Measurements from ENCODE around the gene TMEM9B.
"Not testable (repeated sequence)": the region's sequence is repeated elsewhere in the genome, so short reads cannot be mapped to it uniquely, and the experiment has no call there.

The TMEM9B gene

DNA sequence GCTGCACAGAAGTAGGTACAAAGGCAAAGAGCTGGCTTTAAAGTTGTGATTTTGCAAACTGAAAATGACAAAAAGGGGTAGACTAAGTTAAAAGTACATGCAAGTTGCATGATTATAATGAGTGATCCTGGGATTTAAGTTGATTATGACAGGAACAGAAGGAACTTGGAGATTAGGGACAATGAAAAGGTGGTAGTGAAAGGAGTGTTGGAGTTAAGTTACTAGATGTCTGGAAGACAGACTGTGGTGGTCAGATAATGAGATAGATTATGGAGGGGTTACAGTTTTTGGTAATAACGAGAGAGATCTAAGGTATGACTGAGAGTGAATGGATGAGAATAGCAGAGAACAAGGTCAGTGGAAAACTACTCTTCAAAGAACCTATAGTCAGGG, 7.7 kb upstream of the TMEM9B start:
- DNase-seq (ENCODE audit: low spot score), result no peak

DNA sequence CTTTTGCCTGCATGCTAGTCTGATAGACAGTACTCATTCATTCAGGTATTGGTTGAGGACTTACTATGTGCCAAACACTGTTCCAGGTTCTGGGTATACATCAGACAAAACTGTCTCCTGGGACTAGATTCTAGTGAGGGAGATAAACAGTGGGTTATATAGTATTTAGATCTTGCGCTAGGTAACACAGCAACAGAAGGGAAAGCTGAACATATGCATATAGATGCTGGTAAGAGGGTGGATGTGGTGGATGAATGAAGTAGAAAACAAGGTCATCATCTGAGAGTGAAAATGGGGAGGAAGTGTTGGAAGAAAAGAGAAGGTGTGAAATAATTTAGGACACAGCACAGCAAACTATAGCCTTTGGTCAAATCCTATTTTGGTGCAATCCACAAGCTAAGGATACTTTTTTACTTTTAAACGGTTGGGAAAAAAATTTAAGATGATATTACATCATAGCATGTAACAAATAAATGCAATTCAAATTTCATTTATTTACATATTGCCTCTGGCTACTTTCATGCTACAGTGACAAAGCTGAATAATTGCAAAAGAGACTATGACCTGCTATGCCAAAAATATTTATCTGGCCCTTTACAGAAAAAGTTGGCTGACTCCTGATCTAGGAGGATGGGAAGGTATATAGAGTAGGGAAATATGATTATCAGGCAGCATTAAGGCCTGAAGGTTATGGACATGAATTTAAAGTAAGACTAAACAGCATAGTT, 7.1 kb upstream of the TMEM9B start:
- no peak for DNase-seq (ENCODE audit: low spot score)

DNA sequence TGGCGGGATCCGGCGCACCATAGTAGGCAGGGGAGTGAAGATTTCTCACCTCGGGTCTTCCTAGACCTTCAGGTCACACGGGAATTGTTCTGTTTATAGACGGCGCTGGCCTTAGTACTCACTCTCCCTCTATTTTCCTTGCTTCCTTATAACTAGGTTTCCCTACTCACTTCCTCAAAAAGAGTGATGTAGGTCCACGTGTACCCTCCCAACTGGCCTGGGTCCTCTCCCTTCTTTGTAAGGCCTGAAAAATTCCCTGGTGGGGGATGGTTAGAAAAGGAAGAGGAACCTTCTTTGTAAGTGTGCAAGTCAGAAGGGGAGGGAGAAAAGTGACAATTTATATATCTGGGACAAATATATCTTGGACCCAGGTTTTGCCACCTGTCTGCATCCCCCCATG, 2.9 kb upstream of the TMEM9B start:
- no peak for DNase-seq (ENCODE audit: low spot score)

DNA sequence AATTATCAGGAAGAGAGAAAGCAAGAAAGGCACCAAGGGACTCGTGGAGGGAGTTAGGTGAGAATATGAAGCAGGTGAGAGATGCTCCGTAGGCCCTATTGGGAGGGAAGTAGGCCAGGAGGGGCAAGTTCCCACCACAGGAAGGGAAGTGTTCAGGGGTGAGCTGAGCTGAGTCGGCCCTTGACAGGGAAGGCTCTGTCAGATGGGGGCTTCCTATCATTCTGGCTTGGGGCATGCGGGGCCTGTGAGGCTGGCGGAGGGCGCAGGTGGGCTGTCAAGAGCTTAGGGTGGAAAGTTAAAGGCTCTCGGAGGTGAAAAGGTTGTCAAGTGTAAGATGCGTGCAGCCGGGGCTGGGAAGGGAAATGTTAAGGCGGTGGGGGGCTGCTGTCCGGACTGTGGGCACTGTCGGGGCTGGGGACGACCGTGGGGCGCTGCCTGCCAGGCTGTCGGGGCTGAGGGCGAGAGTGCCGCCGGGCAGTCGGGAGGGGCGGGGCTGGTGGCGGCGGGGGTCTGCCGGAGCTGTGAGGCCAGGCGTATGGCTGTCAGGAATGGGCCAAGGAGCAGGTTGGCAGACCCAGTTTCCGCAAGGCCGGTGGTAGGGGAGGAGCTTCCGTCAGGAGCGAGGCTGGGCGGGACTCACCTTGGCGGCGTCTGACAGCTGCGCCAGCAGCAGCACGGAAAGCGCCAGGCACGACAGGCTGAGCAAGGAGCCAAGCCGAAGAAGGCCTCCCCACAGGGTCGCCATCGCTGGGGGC, 496 bp downstream of the TMEM9B start:
- peak; percentile 85 for DNase-seq (ENCODE audit: low spot score)

DNA sequence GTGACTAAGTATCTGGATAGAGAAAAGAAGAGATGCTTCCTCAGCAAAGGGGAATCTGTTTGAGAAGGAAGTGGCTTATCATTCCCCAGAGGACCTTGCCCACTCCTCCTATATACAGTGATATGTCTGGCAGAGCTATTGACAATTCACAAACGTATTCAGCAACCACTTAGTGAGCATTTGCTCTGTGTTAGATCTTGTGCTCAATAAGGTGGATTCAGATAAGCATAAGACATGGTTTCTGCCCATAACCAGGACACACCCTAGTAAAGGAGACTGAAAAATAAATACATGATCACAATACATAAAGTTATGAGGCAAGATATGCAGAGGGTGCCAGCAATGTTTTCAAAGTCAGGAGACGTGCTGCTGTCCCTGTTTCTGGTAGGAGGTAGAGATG, 1.4 kb downstream of the TMEM9B start:
- DNase-seq (ENCODE audit: low spot score), result no peak

DNA sequence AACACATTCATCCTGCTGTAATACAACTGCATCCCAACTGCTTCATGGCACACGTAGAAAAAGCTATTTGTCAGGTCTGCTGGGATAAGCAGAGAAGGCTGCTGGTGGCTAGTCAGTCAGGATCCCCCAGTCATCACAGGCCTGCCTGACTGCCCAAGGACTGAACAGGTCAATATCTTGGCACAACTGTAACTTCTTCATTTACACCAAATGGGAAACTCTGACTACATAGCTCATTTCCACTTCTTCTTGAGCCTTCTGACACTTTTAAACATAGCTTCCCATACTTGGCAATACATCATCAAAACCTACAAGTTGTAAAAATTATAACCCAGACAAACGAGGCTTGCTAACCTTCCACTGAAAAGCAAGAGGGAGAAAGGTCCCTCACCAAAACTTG, 2.8 kb downstream of the TMEM9B start:
- DNase-seq (ENCODE audit: low spot score), result no peak

DNA sequence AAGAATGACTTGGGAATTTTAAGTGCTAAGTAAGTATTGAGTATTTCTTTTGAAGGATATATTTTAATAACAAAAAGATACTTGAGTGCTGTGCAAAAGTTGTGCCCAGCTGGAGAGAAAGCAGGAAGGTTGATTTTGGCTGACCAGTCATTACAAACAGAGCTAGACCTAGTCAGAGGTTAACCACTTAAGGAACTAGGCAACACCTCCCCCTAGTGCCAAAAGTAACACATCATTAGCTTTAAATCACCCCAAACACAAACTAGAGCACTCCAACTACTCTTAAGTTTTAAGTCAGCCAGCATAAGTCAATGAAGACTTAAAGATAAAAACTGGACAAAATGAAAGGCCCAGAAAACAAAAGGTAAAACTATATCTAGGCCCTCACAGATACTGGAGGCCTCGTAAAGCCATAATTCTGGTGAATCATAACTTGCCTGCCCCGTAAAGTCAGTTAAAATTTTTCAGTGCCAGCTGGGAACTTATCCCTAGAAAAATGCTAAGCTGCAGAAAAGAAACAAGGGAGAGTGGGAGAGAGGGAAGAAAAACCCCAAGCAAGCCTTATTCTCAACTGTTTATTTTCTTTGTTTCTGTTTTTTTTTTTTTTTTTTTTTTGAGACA, 4.6 kb downstream of the TMEM9B start:
- peak; percentile 80 for DNase-seq (ENCODE audit: low spot score)

DNA sequence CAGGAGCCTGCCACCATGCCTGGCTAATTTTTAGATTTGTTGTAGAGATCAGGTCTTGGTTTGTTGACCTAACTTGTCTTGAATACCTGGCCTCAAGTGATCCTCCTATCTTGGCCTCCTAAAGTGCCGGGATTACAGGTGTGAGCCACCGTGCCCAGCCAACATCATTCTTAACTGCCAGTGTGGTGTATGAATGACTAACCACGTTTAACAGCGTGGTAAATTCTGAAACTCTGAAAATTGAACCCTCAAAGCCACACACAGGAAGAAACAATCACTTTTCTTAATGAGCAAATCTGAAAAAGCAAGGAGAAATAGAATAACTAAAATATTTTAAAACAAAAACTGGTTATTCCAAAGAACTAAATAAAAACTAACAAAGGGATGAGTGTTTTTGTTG, 7.4 kb downstream of the TMEM9B start:
- no peak for DNase-seq (ENCODE audit: low spot score)

DNA sequence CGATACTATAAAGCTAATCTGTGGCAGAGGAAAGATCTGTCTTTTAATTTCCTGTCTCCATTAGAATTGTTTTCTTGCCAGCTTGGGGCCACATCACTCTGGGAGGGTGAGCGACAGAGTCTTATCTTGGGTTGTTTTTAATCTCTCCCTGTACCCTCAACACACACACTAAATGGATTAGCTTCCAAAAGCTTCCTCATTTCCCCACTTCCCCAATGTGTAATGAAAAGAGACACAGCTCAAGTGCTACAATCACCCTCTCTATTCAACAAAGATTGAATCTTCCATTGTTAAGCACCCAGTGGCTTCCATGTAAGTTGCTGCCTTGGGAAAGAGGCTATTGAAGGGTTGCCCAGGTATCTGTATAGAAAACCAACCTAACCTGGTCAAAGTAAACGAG, 15.4 kb downstream of the TMEM9B start:
- DNase-seq (ENCODE audit: low spot score), result no peak

DNA sequence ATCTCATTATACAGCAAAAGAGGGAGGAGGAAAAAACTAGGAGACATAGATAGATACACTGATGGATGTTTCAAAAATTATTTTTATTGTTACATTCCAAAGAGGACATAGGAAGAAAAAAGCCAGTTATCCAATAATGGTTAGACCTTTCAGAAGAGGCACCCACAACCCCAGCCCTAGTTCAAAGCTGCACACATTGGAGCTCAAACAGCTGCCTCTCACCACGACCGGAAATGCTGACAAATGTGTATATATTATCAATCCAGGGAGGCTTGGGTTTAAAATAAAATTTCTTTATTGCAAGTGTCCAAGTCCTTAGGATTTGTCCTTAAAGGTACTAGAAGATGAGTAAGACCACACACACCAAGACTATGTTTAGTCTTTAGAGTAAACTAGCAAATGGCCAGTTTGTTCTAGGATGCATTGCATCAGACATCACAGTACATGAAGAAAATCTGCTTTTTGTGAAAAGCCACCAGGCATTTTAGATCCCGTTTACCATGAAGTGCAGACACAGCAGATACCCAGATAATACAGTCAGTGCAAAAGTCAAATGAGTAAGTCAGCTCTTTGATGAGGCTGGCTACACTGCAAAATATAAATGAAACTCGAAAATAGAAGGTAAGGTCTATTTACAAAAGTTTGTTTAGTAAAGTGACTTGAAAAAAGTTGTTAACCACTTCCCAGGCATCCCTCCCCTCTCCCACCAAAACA, 16.9 kb downstream of the TMEM9B start:
- no peak for DNase-seq (ENCODE audit: low spot score)

DNA sequence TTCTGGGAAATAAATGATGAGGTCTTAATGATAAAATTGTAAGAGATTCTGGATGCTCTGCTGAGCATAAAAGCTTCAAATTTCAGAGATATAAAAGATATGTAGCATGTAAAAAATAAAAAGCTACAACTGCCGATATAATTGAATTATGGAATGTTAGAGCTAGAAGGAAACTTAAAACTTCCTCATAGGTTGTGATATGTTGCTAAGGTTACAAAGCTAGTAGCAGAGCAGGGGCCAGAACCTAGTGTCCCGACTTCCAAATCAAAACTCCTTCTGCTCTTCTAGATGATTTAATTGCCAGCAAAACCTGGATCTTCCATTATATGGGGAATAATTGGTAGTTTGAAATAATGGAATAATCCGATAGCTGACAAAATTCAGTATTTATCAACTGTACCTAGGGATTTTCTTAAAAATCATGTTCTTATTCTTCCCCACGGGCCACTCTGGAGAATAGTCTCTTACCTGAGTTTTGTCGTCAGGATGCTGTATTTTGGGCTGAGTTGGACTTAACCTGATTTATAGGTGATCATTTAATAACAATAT, 21.6 kb downstream of the TMEM9B start, which contains the start of gene ASCL3:
Gene ASCL3, minus strand, starts transcription at position 499 of the 549 bp plus-strand sequence. CDS start 4,855 bp downstream, outside the sequence.
- DNase-seq (ENCODE audit: low spot score), result no peak

DNA sequence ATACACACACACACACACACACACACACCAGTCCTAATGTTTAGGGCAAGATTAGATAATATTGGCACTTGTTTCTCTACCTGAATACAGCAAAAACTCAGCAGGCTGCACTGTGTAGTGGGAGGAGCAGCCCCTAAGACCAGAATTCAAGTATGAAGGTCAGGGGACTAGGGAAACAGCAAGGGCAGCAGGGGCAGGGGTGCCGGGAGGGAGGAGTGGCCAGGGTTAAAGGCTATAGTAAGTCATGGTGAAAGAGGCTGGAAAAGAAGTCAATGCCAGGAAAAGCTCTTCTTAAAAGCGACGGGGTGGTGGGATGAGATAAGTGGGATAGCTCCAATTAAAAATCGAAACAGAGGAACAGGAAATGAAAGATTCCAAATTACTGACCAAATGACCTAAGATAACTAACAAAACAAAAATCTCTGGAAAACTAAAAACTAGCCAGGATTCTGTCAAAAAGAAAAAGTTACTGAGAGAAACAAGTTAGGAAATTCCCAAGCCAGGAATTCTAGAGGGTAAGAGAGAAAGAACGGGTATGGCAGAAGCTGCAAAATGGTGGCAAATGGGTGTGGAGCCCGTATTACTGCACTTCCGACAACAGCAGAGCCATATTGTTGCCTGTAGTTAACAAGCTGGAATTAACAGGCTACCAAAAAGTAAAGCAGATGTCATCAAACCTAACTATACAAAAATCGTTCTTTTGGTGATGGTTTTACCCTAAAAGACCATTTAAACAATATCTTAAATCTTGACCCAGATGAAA, 22.7 kb downstream of the TMEM9B start:
- no peak for DNase-seq (ENCODE audit: low spot score)

DNA sequence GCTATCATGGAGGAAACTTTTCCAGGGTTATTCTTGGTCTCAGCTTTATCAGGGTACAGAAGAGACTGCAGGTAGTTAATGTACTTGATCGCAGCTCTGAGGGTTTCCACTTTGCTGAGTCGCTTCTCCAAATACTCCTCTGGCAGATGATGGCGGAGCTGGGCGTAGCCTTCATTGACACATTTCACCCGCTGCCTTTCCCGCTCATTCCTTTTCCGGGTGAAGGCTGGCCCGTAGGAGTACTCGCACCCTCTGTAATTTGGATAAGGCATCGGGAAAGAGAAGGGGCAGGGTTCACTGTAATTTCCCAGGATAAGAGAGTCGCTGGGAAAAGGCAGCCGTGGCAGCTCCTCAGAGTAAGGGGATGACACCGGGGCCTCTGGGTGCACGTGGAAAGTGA, 26.6 kb downstream of the TMEM9B start:
- no peak for DNase-seq (ENCODE audit: low spot score)

DNA sequence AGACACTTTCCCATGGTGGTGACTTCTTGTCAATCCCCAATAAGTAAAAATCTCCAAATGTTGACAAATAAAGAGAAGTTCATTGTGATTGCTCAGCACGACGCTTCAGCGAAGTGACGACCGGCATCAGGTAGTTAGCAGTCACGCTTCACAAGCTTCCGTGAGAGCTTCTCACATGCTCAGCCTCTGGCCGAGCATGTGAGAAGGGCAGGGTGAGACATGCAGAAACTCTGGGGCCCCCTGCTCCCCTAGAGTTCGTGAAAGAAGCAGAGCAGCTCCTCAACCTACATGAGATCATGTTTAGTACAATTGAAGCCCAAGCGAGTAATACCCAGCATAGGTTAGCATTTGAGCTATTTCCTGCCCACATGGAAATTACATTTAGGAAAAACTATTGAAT, 27.1 kb downstream of the TMEM9B start:
- DNase-seq (ENCODE audit: low spot score), result peak; percentile 57

DNA sequence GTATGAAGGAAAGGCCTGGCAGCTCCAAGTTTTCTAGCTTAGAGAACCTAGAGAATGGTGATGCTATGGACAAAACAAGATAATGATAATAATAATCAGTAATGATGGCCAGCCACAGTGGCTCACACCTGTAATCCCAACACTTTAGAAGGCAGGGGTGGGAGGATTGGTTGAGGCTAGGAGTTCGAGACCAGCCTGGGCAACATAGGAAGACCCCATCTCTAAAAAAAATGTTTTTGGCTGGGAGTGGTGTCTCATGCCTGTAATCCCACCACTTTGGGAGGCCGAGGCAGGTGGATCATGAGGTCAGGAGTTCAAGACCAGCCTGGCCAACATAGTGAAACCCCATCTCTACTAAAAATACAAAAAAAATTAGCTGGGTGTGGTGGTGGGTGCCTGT, 28.5 kb downstream of the TMEM9B start:
- DNase-seq (ENCODE audit: low spot score), result not testable (repeated sequence)

DNA sequence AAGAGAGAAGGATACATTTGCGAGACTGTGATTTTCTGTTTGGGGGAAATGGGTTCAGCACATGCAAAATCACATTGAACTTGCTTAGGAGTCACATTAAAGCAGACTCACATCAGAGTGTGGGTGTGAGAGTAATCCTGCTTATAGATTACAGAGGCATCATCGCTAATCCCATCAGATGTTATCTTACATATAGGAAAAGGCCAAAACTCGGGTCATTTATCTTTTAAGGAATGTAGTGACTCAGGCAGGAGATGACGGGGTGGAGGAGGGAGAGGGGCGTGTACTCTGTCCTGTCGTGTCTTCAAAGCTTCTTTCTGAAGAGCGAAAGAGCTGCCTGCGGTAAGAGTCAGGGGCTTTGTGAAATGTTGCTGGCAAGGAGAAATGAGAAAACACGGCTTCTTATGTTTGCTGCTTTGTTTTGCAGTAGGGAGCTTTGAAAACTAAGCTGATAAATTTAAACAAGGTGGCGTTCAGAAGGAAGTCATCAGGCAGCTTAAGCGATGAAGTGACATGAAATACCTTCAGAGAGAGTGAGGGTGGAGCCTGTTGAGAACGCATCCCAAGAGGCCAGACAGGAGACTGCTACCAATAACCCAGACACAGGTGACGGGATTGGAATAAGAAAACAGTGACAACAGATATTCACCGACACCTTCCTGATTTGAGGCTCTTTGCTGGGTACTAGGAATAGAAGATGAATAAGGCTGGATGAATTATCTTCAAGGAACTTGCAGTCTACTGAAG, 29.3 kb downstream of the TMEM9B start:
- no peak for DNase-seq (ENCODE audit: low spot score)

DNA sequence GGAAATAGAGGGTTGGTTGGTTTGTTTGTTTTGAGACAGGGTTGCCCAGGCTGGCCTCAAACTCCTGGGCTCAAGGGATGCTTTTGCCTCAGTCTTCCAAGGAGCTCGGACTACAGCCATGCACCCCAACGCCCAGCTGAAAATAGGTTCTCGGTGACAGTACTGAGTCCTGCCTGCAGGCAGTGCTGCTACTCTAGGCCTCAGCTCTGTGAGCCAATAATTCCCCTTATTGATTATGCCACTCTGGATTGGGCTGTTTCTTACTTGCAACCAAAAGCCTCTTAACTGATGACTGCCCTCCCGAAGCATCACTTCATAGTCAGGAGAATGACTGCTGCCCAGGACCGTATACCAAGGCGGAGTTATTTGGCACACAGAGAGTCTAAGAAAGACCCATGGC, 30.3 kb downstream of the TMEM9B start:
- DNase-seq (ENCODE audit: low spot score), result no peak

DNA sequence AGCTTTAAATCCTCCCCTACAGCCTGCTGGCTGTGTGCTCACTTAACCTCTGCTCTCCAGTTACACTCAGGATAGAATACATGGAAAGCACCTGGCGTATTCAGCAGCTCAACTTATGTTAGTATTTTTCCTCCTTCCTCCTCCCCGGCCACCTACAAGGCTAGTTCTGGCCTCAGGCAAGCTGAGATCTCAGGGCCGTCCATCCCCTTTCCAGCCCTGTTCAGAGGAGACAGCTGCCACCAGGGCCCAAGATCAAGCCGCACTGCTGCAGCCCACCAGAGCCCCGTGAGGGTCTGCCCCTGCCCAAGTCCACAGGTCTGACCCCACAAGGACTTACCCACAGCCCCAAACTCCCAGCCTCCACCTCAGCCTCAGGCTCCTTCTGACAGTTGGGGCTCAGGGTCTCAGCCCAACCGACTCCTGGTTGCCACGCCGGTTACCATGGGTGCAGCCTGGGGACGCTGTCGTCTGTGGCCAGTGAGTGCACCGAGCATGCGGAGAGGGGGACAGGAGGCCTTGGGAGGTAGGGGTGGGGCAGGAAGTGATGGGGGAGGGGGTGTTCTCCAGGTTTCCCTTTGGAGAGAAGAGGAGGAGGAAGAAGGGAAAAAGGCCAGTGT, 31.6 kb downstream of the TMEM9B start, which contains the start of gene C11orf16:
Gene C11orf16, minus strand, starts transcription at position 384 of the 617 bp plus-strand sequence. CDS start 639 bp downstream, outside the sequence.
- DNase-seq (ENCODE audit: low spot score), result no peak

DNA sequence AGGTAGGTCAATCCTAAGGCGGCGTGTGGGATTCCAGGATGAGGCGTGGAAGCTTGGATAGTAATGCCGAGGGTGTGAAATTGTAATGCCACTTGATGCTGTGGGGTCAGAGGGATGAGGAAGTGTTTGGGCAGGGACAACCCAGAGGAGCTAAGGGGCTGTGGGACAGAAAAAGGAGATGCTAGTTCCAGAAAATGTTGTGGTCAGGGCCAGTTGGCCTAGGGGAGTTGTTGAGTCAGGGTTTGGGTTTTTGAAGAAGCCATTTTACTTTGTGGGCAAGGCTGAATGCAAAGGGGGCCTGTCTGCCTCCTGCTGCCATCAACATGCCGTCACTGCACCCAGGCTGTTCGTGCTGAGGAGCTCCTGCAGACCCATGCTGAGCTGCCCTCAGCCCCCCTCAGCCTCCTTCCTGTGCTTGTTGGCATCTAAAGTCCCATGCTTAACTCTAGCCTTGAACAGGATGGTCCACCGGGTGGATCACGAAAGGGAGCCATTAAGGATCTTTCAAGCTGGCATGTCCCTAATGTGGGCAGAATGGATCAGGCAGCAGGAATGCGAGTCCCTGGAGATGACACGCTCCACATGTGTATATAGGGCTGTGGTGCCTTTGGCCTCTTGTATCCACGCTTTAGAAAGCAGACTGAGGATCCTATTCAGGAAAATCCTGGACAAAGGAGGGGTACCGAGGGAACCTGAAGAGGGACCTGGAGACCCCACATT, 33.6 kb downstream of the TMEM9B start:
- DNase-seq (ENCODE audit: low spot score), result no peak

Measured in kidney tubule cell (primary cell).